Measurements from ENCODE around the gene INO80. TPM values are rescaled to one million over a fixed set of nuclear protein-coding genes. Genes with fewer than 3 reads are reported as not detected.
A peak's percentile ranks its signal among the peaks of the same experiment; 100 is the strongest.

The INO80 gene
- total RNA-seq, 4 donors from 2014 or later, result 29.4 to 45.9 (median 41.0) TPM

DNA sequence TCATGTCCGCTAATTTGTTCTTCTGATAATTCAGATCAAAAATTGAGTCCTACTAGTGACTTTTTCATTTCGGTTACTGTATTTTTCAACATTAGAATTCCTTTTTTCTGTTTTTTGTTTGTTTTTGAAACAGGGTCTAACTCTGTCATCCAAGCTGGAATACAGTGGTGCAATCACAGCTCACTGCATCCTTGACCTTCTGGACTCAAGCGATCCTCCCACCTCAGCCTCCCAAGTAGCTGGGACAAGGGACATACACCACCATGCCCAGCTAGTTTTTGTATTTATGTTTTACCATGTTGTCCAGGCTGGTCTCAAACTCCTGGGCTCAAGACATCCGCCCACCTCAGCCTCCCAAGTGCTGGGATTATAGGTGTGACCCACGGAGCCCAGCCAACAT, 8.0 kb upstream of the INO80 start:
- DNase-seq (ENCODE audit: low spot score in 2 of 2), result no peak
- no peaks in the 10 kb centered on the region for H3K27me3 ChIP-seq
- 90% methylated on average over 5 of the region's 5 CpGs for WGBS
- TF ChIP-seq POLR2AphosphoS5 (IDR thresholded peaks at IDR 0.05), result no peak
- TF ChIP-seq, protein P1, sequence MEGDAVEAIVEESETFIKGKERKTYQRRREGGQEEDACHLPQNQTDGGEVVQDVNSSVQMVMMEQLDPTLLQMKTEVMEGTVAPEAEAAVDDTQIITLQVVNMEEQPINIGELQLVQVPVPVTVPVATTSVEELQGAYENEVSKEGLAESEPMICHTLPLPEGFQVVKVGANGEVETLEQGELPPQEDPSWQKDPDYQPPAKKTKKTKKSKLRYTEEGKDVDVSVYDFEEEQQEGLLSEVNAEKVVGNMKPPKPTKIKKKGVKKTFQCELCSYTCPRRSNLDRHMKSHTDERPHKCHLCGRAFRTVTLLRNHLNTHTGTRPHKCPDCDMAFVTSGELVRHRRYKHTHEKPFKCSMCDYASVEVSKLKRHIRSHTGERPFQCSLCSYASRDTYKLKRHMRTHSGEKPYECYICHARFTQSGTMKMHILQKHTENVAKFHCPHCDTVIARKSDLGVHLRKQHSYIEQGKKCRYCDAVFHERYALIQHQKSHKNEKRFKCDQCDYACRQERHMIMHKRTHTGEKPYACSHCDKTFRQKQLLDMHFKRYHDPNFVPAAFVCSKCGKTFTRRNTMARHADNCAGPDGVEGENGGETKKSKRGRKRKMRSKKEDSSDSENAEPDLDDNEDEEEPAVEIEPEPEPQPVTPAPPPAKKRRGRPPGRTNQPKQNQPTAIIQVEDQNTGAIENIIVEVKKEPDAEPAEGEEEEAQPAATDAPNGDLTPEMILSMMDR (IDR thresholded peaks at IDR 0.05), result no peak
- TF ChIP-seq EP300 (IDR thresholded peaks at IDR 0.05), result no peak
- TF ChIP-seq POLR2A (IDR thresholded peaks at IDR 0.05), result no peak
- peaks cover 7% of the 10 kb centered on the region for H3K4me1 ChIP-seq
- no peak overlapping the region for H3K27ac ChIP-seq
- no peak overlapping the region for H3K4me3 ChIP-seq
- no peaks in the 10 kb centered on the region for H3K36me3 ChIP-seq
- no peaks in the 10 kb centered on the region for H3K9me3 ChIP-seq

DNA sequence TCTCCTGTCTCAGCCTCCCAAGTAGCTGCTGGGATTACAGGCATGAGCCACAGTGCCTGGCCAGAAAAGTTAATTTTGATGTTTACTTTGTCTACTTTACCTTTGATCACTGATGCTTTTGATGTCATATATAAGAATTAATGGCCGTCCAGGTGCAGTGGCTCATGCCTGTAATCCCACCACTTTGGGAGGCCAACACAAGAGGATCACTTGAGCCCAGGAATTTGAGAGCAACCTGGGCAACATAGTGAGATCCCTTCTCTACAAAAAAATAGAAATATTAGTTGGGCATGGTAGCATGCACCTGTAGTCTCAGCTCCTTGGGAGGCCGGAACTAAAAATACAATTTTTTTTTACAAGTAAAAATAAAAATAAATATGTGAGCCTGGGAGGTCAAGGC, 6.8 kb upstream of the INO80 start:
- Histone ChIP-seq H3K27ac (no peak overlapping the region), H3K4me3 (no peak overlapping the region), H3K27me3 (no peaks in the 10 kb centered on the region), H3K9me3 (no peaks in the 10 kb centered on the region), H3K4me1 (peaks cover 7% of the 10 kb centered on the region), H3K36me3 (no peaks in the 10 kb centered on the region)
- no peak for TF ChIP-seq EP300 (IDR thresholded peaks at IDR 0.05)
- DNase-seq (ENCODE audit: low spot score in 2 of 2), result no peak
- 87% methylated on average over 2 of the region's 2 CpGs for WGBS

DNA sequence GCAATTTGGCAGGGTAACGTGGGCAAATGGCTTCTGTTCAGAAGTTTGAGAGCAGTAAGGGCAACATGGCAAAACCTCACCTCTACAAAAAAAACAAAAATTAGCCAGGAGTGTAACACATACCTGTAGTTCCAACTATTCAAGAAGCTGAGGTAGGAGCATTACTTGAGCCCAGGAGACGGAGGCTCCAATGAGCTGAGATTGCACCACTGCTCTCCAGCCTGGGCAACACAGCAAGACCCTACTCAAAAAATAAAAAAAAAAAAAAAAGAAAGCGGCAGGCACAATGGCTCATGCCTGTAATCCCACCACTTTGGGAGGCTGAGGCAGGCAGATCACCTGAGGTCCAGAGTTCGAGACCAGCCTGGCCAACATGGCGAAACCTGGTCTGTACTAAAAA, 5.9 kb upstream of the INO80 start:
- no peak overlapping the region for H3K4me3 ChIP-seq
- H3K27ac ChIP-seq, result no peak overlapping the region
- peaks cover 10% of the 10 kb centered on the region for H3K4me1 ChIP-seq
- no peaks in the 10 kb centered on the region for H3K27me3 ChIP-seq
- no peaks in the 10 kb centered on the region for H3K9me3 ChIP-seq
- no peak for TF ChIP-seq EP300 (IDR thresholded peaks at IDR 0.05)
- TF ChIP-seq POLR2AphosphoS5 (IDR thresholded peaks at IDR 0.05), result no peak
- WGBS, result 82% methylated on average over 5 of the region's 5 CpGs
- no peaks in the 10 kb centered on the region for H3K36me3 ChIP-seq
- DNase-seq (ENCODE audit: low spot score in 2 of 2), result no peak

DNA sequence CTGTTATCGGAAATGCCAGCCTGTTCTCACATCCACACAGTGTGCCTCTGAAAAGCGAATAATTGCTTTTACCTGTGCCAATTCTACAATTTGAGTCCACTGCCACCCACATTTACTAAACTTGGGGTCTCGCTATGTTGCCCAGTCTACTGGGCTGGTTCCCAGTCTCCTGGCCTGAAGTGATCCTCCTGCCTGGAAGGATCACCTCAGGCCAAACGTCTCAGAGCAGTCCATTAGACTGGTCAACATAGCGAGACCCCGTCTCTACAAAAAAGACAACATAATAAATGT, 827 bp upstream of the INO80 start:
- 69% methylated on average over 6 of the region's 6 CpGs for WGBS
- H3K27me3 ChIP-seq, result no peaks in the 10 kb centered on the region
- DNase-seq (ENCODE audit: low spot score in 2 of 2), result no peak
- TF ChIP-seq POLR2AphosphoS5 (IDR thresholded peaks at IDR 0.05), result no peak
- TF ChIP-seq POLR2A (IDR thresholded peaks at IDR 0.05), result no peak
- TF ChIP-seq EP300 (IDR thresholded peaks at IDR 0.05), result no peak
- TF ChIP-seq, protein P1 (IDR thresholded peaks at IDR 0.05), result no peak
- no peaks in the 10 kb centered on the region for H3K36me3 ChIP-seq
- H3K4me3 ChIP-seq, result peak overlapping the region; percentile 81
- peak overlapping the region; percentile 99 for H3K27ac ChIP-seq
- peaks cover 17% of the 10 kb centered on the region for H3K4me1 ChIP-seq
- H3K9me3 ChIP-seq, result no peaks in the 10 kb centered on the region

DNA sequence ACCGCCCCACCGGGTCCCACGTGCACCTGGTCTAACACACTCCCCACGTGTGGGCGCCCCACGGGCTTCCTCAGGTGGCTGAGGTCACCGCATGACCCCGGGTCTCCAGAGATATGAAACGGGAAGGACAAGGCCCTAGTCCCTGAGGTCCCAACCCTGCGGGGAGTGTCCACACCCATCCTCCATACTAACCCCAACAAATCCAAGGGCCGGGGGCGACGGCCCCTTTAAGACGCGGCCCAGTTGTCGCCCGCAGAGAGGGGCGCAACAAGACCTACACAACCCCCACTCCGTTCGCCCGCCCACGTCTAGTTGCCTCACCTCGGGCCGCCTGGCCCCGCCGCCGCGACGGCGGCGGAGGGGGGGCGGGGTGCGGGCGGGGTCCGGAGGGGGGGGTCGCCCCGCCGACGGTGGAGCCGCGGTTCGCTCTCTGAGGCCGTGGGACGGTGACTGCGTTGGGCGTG, 396 bp downstream of the INO80 start:
- TF ChIP-seq, protein P1 (IDR thresholded peaks at IDR 0.05), result no peak
- peak in 1 of 3 donors; percentile 7 for TF ChIP-seq POLR2AphosphoS5 (IDR thresholded peaks at IDR 0.05)
- no peaks in the 10 kb centered on the region for H3K36me3 ChIP-seq
- peak; percentile 83 for DNase-seq (ENCODE audit: low spot score in 2 of 2)
- peak overlapping the region; percentile 81 for H3K4me3 ChIP-seq
- H3K9me3 ChIP-seq, result no peaks in the 10 kb centered on the region
- peaks cover 23% of the 10 kb centered on the region for H3K4me1 ChIP-seq
- H3K27ac ChIP-seq, result peak overlapping the region; percentile 99
- WGBS, result 0% methylated on average over 8 of the region's 46 CpGs
- no peaks in the 10 kb centered on the region for H3K27me3 ChIP-seq

DNA sequence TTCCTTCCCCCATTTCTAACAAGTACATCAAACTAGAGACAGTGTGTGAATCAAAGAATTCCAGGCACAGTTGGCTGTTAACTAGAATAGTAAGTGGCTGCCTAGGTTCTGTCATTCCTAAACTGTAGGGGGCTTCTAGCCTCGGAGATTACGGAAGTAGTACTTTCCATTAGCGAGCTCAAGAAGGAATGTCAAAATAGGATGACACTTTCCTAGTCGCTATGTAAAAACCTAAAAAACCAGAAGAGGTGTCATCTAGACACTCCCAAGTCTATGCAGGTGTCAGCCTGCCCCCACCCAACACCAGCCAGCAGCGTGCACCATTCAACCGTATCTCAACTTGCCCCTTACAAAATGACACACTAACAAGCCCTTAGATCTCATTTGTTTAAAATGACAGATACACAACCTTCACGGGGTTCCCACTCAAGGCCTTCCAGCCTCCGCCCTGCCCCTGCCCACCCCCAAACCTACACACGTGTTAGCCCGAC, 874 bp downstream of the INO80 start:
- Histone ChIP-seq H3K4me1 (peaks cover 23% of the 10 kb centered on the region), H3K27me3 (no peaks in the 10 kb centered on the region), H3K4me3 (peak overlapping the region; percentile 81), H3K9me3 (no peaks in the 10 kb centered on the region), H3K36me3 (no peaks in the 10 kb centered on the region), H3K27ac (peak overlapping the region; percentile 99)
- TF ChIP-seq POLR2A (IDR thresholded peaks at IDR 0.05) (no peak), POLR2AphosphoS5 (IDR thresholded peaks at IDR 0.05) (no peak), EP300 (IDR thresholded peaks at IDR 0.05) (no peak)
- TF ChIP-seq, protein P1 (IDR thresholded peaks at IDR 0.05), result no peak
- DNase-seq (ENCODE audit: low spot score in 2 of 2), result no peak
- under 1% methylated on average over 10 of the region's 10 CpGs for WGBS
